IMR-90 (cell line): Measurements from ENCODE around the gene CNGB1.

Experiments
- CHD1 ChIP-seq: IDR thresholded peaks from 2 replicates; pipeline ENCODE4 v1.6.1; 2012; ENCODE audit warnings: low read depth, low read length, improper control_type of control experiment
- CTCF ChIP-seq: conservative IDR thresholded peaks from 2 replicates; pipeline ENCODE4 v1.5.1; 2012; ENCODE audit warnings: mild to moderate bottlenecking, low read depth, low read length, improper control_type of control experiment
- FOS ChIP-seq: fragments of 150-350 bp; IDR thresholded peaks from 2 replicates; pipeline ENCODE4 v1.6.1; 2016; ENCODE audit warnings: low read depth, low read length
- MXI1 ChIP-seq: IDR thresholded peaks from 2 replicates; pipeline ENCODE4 v1.6.1; 2012; ENCODE audit warnings: low read depth, mild to moderate bottlenecking, low read length, moderate library complexity, borderline replicate concordance
- POLR2A ChIP-seq: IDR thresholded peaks from 2 replicates; pipeline ENCODE4 v1.6.1; 2012; ENCODE audit warnings: mild to moderate bottlenecking, low read depth, low read length
- RAD21 ChIP-seq: IDR thresholded peaks from 2 replicates; pipeline ENCODE4 v1.6.1; 2012; ENCODE audit warnings: low read length, improper control_type of control experiment
- RCOR1 ChIP-seq: IDR thresholded peaks from 2 replicates; pipeline ENCODE4 v1.6.1; 2012; ENCODE audit warnings: mild to moderate bottlenecking, low read length, improper control_type of control experiment; ENCODE audit not compliant: insufficient replicate concordance
- SMC3 ChIP-seq: fragments of 150-350 bp; IDR thresholded peaks from 2 replicates; pipeline ENCODE4 v1.6.1; 2016; ENCODE audit warnings: low read depth, mild to moderate bottlenecking, antibody characterized with exemption, low read length, moderate library complexity
- TF ChIP-seq, protein P1 (sequence below): fragments of 150-350 bp; IDR thresholded peaks from 2 replicates; pipeline ENCODE4 v1.6.1; 2017; ENCODE audit warnings: mild to moderate bottlenecking, antibody characterized with exemption, low read length, low read depth

DNA sequence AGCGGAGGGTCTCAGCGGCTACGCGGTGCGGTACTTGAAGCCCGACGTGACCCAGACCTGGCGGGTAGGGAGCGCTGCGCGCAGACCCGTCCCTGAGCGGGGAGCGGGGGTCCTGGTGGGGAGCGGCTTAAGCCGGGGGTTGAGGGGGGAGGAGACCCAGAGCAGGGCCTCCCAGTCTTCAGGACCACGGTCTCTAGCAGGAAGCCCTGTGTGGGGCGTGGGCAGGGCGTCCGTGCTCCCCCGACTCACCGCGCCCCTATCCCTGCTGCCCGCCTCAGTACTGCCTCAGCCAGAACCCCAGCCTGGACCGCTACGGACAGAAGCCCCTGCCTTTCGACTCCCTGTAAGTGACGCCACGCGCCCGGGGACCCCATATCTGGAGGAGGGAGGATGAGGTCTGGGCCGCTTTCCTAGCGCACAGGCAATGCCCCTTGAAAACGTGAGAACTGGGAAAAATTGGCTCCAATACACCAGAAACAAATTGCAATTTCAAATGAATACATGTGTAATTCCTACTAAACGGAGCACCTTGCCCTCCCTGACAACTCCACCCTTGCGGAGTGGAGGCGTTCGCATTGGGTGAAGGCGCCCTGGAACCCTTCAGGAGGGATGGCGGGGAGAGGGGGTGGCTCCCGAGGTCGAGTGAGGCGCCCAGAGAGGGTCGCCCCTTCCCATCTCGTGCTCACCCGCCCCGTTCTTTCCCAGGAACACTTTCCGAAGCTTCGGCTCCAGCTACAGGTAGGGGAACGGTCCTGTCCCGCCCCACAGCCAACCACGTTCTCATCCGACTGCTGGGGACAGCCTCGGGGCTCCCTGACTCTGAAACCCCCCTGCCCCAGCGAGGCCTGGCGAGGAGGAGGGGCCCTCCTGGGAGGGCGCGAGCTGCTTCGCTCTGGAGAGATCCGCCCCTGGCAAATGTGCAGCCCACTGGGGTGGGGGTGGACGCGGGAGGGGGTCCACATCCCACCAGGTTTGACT lies 14.6 kb upstream of the CNGB1 start:
- no peak for TF ChIP-seq POLR2A
- no peak for TF ChIP-seq CTCF
- TF ChIP-seq MXI1, result no peak
- TF ChIP-seq SMC3, result no peak
- TF ChIP-seq RAD21, result no peak
- no peak for TF ChIP-seq FOS
- TF ChIP-seq RCOR1, result no peak
- TF ChIP-seq CHD1, result no peak
- TF ChIP-seq, protein P1, sequence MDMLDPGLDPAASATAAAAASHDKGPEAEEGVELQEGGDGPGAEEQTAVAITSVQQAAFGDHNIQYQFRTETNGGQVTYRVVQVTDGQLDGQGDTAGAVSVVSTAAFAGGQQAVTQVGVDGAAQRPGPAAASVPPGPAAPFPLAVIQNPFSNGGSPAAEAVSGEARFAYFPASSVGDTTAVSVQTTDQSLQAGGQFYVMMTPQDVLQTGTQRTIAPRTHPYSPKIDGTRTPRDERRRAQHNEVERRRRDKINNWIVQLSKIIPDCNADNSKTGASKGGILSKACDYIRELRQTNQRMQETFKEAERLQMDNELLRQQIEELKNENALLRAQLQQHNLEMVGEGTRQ, result no peak
